AG08396 (cell line): ENCODE data around the gene CCDC178.

ENCODE experiments used
- DNase-seq: peaks from one replicate; pipeline ENCODE4 v3.0.0; 2012; ENCODE audit warnings: low spot score, mixed read lengths

Gene CCDC178

GRCh38 chr18:32918692-32919250 lies 521.8 kb downstream of the CCDC178 start:
- no peak for DNase-seq

- no peak for DNase-seq
These were observed 525.0 kb downstream of the CCDC178 start for GRCh38 chr18:32915516-32915915.

- no peak for DNase-seq
These were observed 528.7 kb downstream of the CCDC178 start for GRCh38 chr18:32911660-32912284.

GRCh38 chr18:32910694-32911296 lies 529.7 kb downstream of the CCDC178 start:
- no peak for DNase-seq

- no peak for DNase-seq
These were observed 530.5 kb downstream of the CCDC178 start for GRCh38 chr18:32909798-32910561.

GRCh38 chr18:32908424-32908805 lies 532.1 kb downstream of the CCDC178 start:
- no peak for DNase-seq

- no peak for DNase-seq
These were observed 532.7 kb downstream of the CCDC178 start for GRCh38 chr18:32907648-32908423.

- no peak for DNase-seq
These were observed 533.3 kb downstream of the CCDC178 start for GRCh38 chr18:32907311-32907585.

- no peak for DNase-seq
These were observed 533.8 kb downstream of the CCDC178 start for GRCh38 chr18:32906506-32907310.

GRCh38 chr18:32905651-32906050 lies 534.9 kb downstream of the CCDC178 start:
- no peak for DNase-seq

- no peak for DNase-seq
These were observed 537.8 kb downstream of the CCDC178 start for GRCh38 chr18:32902568-32903330.

- no peak for DNase-seq
These were observed 540.7 kb downstream of the CCDC178 start for GRCh38 chr18:32899819-32900218.

GRCh38 chr18:32896776-32897547 lies 543.6 kb downstream of the CCDC178 start:
- no peak for DNase-seq

GRCh38 chr18:32893915-32894314 lies 546.6 kb downstream of the CCDC178 start:
- DNase-seq = no peak

GRCh38 chr18:32891797-32892196 lies 548.7 kb downstream of the CCDC178 start:
- no peak for DNase-seq

GRCh38 chr18:32891130-32891529 lies 549.4 kb downstream of the CCDC178 start:
- DNase-seq = no peak

- DNase-seq = no peak
These were observed 550.6 kb downstream of the CCDC178 start for GRCh38 chr18:32889615-32890593.

GRCh38 chr18:32888306-32888705 lies 552.2 kb downstream of the CCDC178 start:
- DNase-seq = no peak
